Measurements from ENCODE around the gene FBXL13. TPM values are rescaled to one million over a fixed set of nuclear protein-coding genes. Genes with fewer than 3 reads are reported as not detected.
"Not testable (repeated sequence)": the region's sequence is repeated elsewhere in the genome, so short reads cannot be mapped to it uniquely, and the experiment has no call there.

FBXL13 gene
- total and polyA plus RNA-seq, 5 donors from 2014 or later: 0.19 to 0.42 TPM; not detected in 3

- Histone ChIP-seq H3K4me3 (ENCODE audit: low read depth, low read length) (no peak overlapping the region), H3K27me3 (ENCODE audit: control insufficient read depth, insufficient read depth, low read length) (no peaks in the 10 kb centered on the region), H3K9me3 (ENCODE audit: control insufficient read depth in 2 of 2, low read length in 2 of 2) (no peaks in the 10 kb centered on the region), H3K36me3 (ENCODE audit: control insufficient read depth, insufficient read depth, low read length) (no peaks in the 10 kb centered on the region), H3K27ac (ENCODE audit: insufficient read depth, low read length, poor library complexity, severe bottlenecking) (no peak overlapping the region), H3K4me1 (ENCODE audit: control insufficient read depth, insufficient read depth, low read length, poor library complexity, severe bottlenecking) (no peaks in the 10 kb centered on the region)
- ATAC-seq (ENCODE audit: low read depth in 2 of 2) (no peak), DNase-seq (no peak)
- H3K4me3 Mint-ChIP-seq: no peak overlapping the region
- H3K9me3 Mint-ChIP-seq: peaks cover 0 to 1% (median 0%) of the 10 kb centered on the region in 7 donors
- H3K4me1 Mint-ChIP-seq: peaks cover 0 to under 1% (median under 1%) of the 10 kb centered on the region in 4 donors
- peaks cover 5% of the 10 kb centered on the region for H3K27me3 Mint-ChIP-seq
- no peak overlapping the region for H3K27ac Mint-ChIP-seq
- H3K36me3 Mint-ChIP-seq: no peaks in the 10 kb centered on the region
These were observed 5.9 kb downstream of the FBXL13 start for GRCh38 chr7:103068414-103069403.

GRCh38 chr7:103065667-103066066 is 8.9 kb downstream of the FBXL13 start:
- Histone ChIP-seq H3K4me3 (ENCODE audit: low read depth, low read length) (no peak overlapping the region), H3K4me1 (ENCODE audit: control insufficient read depth, insufficient read depth, low read length, poor library complexity, severe bottlenecking) (no peaks in the 10 kb centered on the region), H3K9me3 (ENCODE audit: control insufficient read depth in 2 of 2, low read length in 2 of 2) (no peaks in the 10 kb centered on the region), H3K27ac (ENCODE audit: insufficient read depth, low read length, poor library complexity, severe bottlenecking) (no peak overlapping the region), H3K36me3 (ENCODE audit: control insufficient read depth, insufficient read depth, low read length) (no peaks in the 10 kb centered on the region), H3K27me3 (ENCODE audit: control insufficient read depth, insufficient read depth, low read length) (no peaks in the 10 kb centered on the region)
- peak; percentile 46 to 57 for ATAC-seq (ENCODE audit: low read depth in 2 of 2)
- no peaks in the 10 kb centered on the region for H3K9me3 Mint-ChIP-seq
- no peak overlapping the region for H3K4me3 Mint-ChIP-seq
- H3K27ac Mint-ChIP-seq: no peak overlapping the region
- no peaks in the 10 kb centered on the region for H3K4me1 Mint-ChIP-seq
- no peaks in the 10 kb centered on the region for H3K36me3 Mint-ChIP-seq
- H3K27me3 Mint-ChIP-seq: peaks cover 16% of the 10 kb centered on the region
- DNase-seq: peak; percentile 12 to 45 (median 18)

- no peak for ATAC-seq (ENCODE audit: low read depth in 2 of 2)
These were observed 10.7 kb downstream of the FBXL13 start for GRCh38 chr7:103063895-103064294.

GRCh38 chr7:103059471-103059870 is 15.1 kb downstream of the FBXL13 start:
- no peak overlapping the region for H3K27ac ChIP-seq (ENCODE audit: insufficient read depth, low read length, poor library complexity, severe bottlenecking)

More at GRCh38 chr7:103063895-103064294, 10.7 kb downstream of the FBXL13 start:
- no peaks in the 10 kb centered on the region for H3K27me3 ChIP-seq (ENCODE audit: control insufficient read depth, insufficient read depth, low read length)
- no peak for DNase-seq
- H3K27me3 Mint-ChIP-seq: peaks cover 16% of the 10 kb centered on the region
- H3K9me3 ChIP-seq (ENCODE audit: control insufficient read depth in 2 of 2, low read length in 2 of 2): no peaks in the 10 kb centered on the region
- H3K27ac Mint-ChIP-seq: no peak overlapping the region
- H3K36me3 ChIP-seq (ENCODE audit: control insufficient read depth, insufficient read depth, low read length): no peaks in the 10 kb centered on the region
- no peaks in the 10 kb centered on the region for H3K36me3 Mint-ChIP-seq
- no peaks in the 10 kb centered on the region for H3K9me3 Mint-ChIP-seq
- H3K27ac ChIP-seq (ENCODE audit: insufficient read depth, low read length, poor library complexity, severe bottlenecking): no peak overlapping the region
- no peak overlapping the region for H3K4me3 ChIP-seq (ENCODE audit: low read depth, low read length)
- no peaks in the 10 kb centered on the region for H3K4me1 ChIP-seq (ENCODE audit: control insufficient read depth, insufficient read depth, low read length, poor library complexity, severe bottlenecking)
- H3K4me3 Mint-ChIP-seq: no peak overlapping the region
- H3K4me1 Mint-ChIP-seq: no peaks in the 10 kb centered on the region

GRCh38 chr7:103058122-103058521 is 16.5 kb downstream of the FBXL13 start:
- Mint-ChIP-seq H3K4me3 (no peak overlapping the region), H3K27ac (peak overlapping the region in 1 of 3 donors; percentile 14), H3K4me1 (no peaks in the 10 kb centered on the region), H3K27me3 (peaks cover 11% of the 10 kb centered on the region), H3K9me3 (no peaks in the 10 kb centered on the region), H3K36me3 (no peaks in the 10 kb centered on the region)
- ATAC-seq (ENCODE audit: low read depth in 2 of 2): no peak
- Histone ChIP-seq H3K9me3 (ENCODE audit: control insufficient read depth in 2 of 2, low read length in 2 of 2) (no peaks in the 10 kb centered on the region), H3K4me3 (ENCODE audit: low read depth, low read length) (no peak overlapping the region), H3K27ac (ENCODE audit: insufficient read depth, low read length, poor library complexity, severe bottlenecking) (no peak overlapping the region), H3K27me3 (ENCODE audit: control insufficient read depth, insufficient read depth, low read length) (no peaks in the 10 kb centered on the region), H3K4me1 (ENCODE audit: control insufficient read depth, insufficient read depth, low read length, poor library complexity, severe bottlenecking) (no peaks in the 10 kb centered on the region), H3K36me3 (ENCODE audit: control insufficient read depth, insufficient read depth, low read length) (no peaks in the 10 kb centered on the region)
- DNase-seq: no peak

More at GRCh38 chr7:103059471-103059870, 15.1 kb downstream of the FBXL13 start:
- no peak overlapping the region for H3K27ac Mint-ChIP-seq
- Histone ChIP-seq H3K27me3 (ENCODE audit: control insufficient read depth, insufficient read depth, low read length) (no peaks in the 10 kb centered on the region), H3K9me3 (ENCODE audit: control insufficient read depth in 2 of 2, low read length in 2 of 2) (no peaks in the 10 kb centered on the region), H3K4me3 (ENCODE audit: low read depth, low read length) (no peak overlapping the region), H3K4me1 (ENCODE audit: control insufficient read depth, insufficient read depth, low read length, poor library complexity, severe bottlenecking) (no peaks in the 10 kb centered on the region), H3K36me3 (ENCODE audit: control insufficient read depth, insufficient read depth, low read length) (no peaks in the 10 kb centered on the region)
- DNase-seq (no peak), ATAC-seq (ENCODE audit: low read depth in 2 of 2) (no peak)
- no peaks in the 10 kb centered on the region for H3K4me1 Mint-ChIP-seq
- H3K4me3 Mint-ChIP-seq: no peak overlapping the region
- no peaks in the 10 kb centered on the region for H3K9me3 Mint-ChIP-seq
- H3K36me3 Mint-ChIP-seq: no peaks in the 10 kb centered on the region
- H3K27me3 Mint-ChIP-seq: peaks cover 17% of the 10 kb centered on the region

- H3K4me1 Mint-ChIP-seq; H3K27me3 Mint-ChIP-seq; ATAC-seq (ENCODE audit: low read depth in 2 of 2); H3K27ac Mint-ChIP-seq; H3K4me3 ChIP-seq (ENCODE audit: low read depth, low read length); H3K27ac ChIP-seq (ENCODE audit: insufficient read depth, low read length, poor library complexity, severe bottlenecking); H3K9me3 ChIP-seq (ENCODE audit: control insufficient read depth in 2 of 2, low read length in 2 of 2); H3K4me3 Mint-ChIP-seq; H3K4me1 ChIP-seq (ENCODE audit: control insufficient read depth, insufficient read depth, low read length, poor library complexity, severe bottlenecking); H3K9me3 Mint-ChIP-seq; H3K27me3 ChIP-seq (ENCODE audit: control insufficient read depth, insufficient read depth, low read length); H3K36me3 ChIP-seq (ENCODE audit: control insufficient read depth, insufficient read depth, low read length); H3K36me3 Mint-ChIP-seq; DNase-seq: not testable (repeated sequence)
These were observed 18.6 kb downstream of the FBXL13 start for GRCh38 chr7:103056006-103056405.

GRCh38 chr7:103051519-103051918 is 23.1 kb downstream of the FBXL13 start:
- no peak for DNase-seq
- H3K27me3 ChIP-seq (ENCODE audit: control insufficient read depth, insufficient read depth, low read length): no peaks in the 10 kb centered on the region
- H3K27ac ChIP-seq (ENCODE audit: insufficient read depth, low read length, poor library complexity, severe bottlenecking): no peak overlapping the region
- H3K9me3 ChIP-seq (ENCODE audit: control insufficient read depth in 2 of 2, low read length in 2 of 2): no peaks in the 10 kb centered on the region
- peak overlapping the region in 2 of 3 donors; percentile 25 to 33 for H3K27ac Mint-ChIP-seq
- no peak overlapping the region for H3K4me3 Mint-ChIP-seq
- H3K4me1 Mint-ChIP-seq: no peaks in the 10 kb centered on the region
- ATAC-seq (ENCODE audit: low read depth in 2 of 2): no peak
- H3K27me3 Mint-ChIP-seq: peaks cover 5% of the 10 kb centered on the region
- H3K4me1 ChIP-seq (ENCODE audit: control insufficient read depth, insufficient read depth, low read length, poor library complexity, severe bottlenecking): no peaks in the 10 kb centered on the region
- H3K36me3 Mint-ChIP-seq: no peaks in the 10 kb centered on the region
- peaks cover 0 to 7% (median 2%) of the 10 kb centered on the region in 7 donors for H3K9me3 Mint-ChIP-seq
- H3K36me3 ChIP-seq (ENCODE audit: control insufficient read depth, insufficient read depth, low read length): no peaks in the 10 kb centered on the region
- no peak overlapping the region for H3K4me3 ChIP-seq (ENCODE audit: low read depth, low read length)
